ENCODE measurements around the gene CLDN15.

CLDN15 gene

DNA sequence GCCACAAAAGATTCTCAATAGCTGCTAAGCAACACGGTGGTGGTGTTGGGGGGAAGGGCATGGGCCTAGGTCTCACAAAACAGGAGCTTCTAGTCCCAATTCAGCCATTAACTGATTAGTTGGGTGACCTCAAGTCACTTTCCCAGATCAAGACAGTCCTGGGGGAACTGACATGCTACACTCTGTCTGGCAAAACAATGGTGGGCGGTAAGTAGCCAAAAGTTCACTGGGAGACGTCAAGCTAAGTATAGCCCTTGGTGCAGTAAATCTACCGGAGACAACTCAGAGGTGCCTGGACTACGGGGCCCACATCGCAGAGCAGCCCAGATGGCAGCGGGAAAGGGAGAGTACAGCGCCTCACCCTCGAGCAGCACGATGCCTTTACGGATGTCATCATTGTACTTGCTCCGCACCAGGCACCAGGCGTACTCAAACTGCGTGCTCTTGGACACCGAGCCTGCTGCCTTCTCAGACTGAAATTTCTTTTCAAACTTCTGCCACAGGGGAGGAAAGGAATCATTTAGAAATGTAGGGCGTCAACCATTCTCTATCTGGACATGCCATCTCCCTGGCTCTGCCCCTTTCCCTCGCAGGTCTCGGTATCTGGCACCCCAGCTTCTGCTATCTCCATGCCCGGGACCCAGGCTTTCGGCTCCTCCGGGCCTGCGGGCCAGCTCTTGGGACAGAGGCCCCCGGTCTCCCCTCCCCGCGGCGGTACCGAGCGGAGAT lies 6.2 kb upstream of the CLDN15 start:
- no peak for DNase-seq

DNA sequence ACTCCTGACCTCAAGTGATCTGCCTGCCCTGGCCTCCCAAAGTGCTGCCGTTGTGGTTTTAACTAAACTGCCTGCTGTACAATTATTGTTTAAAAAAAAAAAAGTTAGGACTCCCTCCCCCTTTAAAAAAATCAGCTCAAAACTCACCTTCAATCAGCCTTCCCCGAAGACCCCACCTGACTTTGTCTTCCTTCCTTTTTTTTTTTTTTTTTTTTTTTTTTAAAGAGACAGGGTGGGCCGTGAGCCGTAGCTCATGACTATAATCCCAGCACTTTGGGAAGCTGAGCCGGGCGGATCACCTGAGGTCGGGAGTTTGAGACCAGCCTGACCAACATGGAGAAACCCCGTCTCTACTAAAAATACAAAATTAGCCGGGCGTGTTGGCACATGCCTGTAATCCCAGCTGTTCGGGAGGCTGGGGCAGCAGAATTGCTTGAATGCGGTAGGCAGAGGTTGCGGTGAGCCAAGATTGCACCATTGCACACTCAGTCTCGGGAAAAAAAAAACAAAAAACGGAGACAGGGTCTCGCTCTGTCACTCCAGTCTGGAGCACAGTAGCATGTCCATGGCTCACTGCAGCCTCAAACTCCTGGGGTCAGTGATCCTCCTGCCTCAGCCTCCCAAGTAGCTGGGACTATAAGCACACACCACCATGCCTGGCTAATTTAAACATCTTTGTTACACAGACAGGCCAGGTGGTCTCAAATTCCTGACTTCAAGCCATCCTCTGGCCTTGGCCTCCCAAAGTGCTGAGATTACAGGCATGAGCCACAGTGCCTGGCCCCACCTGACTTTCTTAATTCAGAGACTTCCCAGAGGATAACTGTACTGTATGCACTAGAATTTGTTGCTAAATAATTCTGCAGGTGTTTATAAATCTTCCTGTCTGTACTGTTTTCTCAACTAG lies 4.1 kb upstream of the CLDN15 start:
- no peak for DNase-seq

DNA sequence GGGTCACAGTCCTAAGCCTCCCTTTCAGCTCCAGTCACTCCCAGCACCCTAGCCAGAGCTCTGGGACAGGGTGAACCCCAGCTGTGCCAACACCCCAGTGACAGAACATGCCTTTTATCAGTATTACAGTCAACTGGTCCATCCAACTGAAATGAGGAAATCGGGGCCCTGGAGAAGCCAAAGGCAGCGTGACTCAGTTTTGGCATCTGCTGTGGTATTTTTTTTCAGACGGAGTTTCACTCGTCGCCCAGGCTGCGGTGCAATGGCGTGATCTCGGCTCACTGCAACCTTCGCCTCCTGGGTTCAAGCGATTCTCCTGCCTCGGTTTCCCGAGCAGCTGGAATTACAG lies 3.4 kb upstream of the CLDN15 start:
- no peak for DNase-seq

DNA sequence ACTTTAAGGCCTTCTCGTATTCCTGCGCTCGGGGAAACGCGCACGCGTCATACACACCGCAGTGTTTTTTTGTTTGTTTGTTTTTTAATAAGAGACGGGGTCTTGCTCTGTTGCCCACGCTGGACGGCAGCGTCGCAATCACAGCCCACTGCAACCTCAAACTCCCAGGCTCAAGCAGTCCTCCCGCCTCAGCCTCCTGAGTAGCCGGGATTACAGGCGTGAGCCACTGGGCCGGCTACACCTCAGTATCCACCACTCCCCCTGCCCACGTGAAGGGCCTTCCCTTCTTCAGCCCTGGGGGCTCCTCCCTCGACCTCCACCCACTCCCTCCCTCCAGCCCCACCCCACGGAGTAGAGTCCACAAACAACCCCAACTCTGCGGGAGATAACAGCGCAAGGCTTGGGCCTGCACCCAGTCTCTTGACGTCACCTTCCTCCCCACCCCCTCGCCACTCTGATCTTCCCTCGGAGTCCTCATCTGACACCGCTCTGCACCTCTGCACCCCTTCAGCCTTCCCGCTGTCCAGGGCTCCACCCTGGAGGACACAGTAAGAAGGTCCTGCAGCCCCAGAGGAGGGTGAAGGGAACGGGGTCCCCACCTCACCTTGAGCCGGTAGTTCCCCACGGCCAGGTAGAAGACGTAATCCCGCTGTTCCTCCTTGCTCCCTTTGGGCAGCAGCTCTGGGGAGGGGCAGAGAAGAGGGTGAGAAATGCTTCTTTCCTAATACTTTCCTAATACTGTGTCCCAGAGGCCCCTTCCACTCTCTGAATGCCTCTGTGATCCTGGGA lies 2.8 kb upstream of the CLDN15 start:
- DNase-seq = no peak

DNA sequence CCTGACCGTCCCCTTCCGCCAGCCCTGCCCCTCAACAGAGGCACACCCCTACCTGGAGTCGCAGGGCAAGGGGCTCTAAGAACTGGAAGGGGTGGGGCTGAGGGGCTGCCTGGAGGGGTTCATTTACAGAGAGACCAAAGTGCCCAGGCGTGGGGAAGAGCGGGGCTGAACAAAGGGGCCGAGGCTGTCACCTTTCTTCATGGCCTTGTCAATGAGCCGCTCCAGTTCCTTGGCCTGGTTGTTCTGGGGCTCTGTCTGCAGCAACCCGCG lies 2.3 kb upstream of the CLDN15 start:
- DNase-seq = no peak

DNA sequence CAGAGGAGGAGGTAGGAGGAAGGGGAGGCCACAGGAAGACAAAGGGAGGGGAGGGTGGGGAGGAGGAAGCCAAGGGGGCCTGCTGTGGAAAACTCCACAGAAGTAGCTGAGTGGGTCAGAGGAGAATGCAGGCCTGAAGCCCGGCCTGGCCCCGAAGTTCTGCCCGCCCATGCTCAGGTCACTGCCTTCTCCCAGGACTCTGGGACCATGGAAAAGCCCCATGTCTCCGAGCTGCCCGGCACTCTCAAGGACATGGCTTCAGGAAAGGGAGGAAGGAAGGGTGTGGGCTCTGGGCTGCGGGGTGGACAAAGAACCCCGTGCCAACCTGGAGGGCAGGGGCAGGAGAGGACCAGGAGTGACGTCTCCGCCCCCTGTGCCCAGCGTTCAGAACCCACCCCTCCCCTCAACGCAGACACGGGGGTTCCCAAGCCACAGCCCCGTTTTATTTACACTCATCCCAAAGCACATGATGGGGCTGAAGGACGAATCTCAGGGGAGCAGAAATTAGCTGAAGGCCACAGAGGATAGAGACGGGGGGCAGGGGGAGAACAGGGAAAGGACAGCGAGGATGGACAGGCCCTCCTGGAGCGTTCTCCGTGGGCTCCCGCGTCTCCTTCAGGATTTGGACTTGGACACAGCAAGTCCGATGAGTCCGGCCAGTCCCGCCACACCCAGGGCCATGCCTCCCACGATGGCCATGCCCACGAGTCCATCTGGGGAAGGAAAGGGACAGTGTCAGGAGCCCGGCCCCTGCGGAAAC lies 1.8 kb upstream of the CLDN15 start:
- DNase-seq = no peak

DNA sequence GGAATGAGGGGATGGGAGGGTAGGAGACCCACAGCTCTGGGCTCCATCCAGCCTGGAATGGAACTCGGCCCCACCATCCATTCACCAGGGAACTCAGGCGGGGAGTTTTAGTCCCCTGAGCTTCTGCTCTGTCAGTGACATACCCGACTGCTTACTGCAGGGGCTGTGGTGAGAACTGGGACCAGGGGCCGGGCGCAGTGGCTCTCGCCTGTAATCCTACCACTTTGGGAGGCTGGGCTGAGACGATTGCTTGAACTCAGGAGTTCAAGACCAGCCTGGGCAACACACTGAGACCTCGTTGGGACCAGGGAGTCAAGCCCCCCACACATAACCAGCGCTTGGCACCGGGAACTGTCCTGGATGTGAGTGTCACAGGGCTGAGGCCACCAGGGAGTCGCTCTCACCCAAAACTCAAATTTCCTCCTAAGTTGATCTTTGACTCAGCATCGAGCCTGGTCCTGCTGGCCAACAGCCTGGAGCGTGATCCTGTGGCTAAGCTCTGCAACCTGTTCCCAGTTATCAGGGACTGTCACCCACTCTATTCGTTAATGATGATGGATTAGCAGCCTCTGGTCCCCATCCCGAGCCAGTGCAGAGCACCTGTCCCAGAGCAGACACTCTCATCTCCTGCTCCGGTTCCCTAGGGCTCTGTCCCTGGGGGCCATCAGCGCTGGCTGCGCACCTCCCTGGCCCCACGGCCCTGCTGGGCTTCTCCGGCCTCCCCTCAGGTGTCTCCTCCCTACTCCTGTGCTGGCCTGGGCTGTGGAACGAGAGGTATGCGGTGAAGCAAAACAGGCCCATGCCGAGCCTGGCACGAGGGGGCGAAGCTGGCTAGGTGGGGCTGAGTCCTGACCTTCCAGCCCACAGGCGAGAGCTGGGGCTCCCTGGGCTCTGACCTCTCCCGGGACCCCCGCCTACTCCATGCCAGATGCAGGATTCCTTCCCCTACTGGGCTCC lies 902 bp upstream of the CLDN15 start:
- DNase-seq = no peak

DNA sequence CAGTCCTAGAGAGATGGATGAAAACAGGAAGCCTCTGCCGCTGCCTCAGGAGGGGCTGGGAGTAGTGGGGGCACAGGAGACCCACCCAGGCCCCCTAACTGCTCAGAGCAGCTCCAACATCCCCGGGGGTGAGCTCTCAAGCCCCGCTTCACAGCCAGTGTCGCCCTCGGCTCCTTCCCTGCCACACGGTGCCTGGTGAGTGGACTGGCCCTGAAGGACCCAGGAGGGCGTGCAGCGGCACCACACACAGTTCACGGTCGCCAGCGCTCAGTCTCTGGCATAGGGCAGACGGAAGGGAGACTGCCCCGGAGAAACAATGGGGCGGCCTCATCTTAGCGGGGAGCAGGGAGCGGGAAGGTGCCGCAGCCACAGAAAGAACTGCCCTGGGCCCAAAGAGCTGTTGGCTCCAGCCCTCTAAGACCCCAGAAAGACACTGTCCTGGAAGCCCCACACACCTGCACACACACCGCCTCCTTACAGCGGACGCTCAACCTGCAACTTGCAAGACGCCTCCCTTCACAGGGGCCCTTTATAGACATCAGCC lies 1.2 kb downstream of the CLDN15 start:
- no peak for DNase-seq

DNA sequence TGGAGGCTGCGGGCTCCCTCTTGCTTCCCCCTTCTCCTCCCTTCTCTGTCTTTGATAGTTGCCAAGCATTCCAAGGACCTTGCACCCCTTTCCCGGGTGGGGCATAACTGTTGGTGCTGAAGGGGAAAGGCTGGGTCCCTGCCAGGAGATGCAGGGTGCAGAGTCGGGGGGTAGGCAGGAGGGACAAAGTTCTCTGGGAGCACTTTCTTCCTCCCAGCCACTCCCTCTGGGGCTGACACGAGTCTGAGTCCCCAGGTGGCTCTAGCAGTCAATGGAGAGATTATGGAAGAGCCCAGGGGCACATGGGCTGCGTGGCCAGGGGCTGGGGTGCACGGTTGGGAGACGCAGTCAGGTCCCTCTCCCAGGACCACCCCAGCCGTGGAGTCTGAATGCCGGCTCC lies 2.1 kb downstream of the CLDN15 start:
- no peak for DNase-seq

DNA sequence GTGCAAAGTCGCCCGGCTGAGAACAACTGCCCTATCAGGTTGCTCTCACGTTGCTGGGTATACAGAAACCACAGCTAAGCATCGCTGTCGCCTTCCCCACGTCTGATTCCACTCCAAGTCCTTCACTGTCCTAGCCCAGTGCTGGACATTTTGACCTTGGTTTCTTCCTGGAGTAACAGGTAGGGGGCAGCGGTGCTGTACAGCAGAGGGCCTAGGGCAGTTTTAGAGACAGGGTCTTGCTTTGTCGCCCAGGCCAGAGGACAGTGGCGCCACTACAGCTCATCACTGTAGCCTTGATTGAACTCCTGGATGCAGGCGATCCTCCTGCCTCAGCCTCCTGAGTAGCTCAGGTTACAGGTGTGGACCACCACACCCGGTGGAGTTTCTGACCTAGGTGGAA lies 2.6 kb downstream of the CLDN15 start:
- no peak for DNase-seq

DNA sequence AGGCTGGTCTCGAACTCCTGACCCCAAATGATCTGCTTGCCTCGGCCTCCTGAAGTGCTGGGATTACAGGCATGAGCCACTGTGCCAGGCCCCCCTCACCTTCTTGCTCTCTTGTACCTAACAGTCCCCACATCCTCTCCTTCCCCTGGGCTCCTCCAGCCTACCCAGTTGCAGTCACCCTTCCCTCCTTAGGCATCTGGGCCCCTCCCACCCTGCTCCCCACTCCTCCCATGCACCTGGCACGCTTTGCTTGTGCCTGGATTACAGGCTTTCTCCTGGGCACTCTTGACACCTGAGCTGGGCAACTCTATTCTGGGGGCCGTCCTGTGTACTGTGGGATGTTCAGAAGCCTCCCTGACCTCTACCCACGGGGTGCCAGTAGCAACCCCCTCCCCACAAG lies 3.0 kb downstream of the CLDN15 start:
- no peak for DNase-seq

DNA sequence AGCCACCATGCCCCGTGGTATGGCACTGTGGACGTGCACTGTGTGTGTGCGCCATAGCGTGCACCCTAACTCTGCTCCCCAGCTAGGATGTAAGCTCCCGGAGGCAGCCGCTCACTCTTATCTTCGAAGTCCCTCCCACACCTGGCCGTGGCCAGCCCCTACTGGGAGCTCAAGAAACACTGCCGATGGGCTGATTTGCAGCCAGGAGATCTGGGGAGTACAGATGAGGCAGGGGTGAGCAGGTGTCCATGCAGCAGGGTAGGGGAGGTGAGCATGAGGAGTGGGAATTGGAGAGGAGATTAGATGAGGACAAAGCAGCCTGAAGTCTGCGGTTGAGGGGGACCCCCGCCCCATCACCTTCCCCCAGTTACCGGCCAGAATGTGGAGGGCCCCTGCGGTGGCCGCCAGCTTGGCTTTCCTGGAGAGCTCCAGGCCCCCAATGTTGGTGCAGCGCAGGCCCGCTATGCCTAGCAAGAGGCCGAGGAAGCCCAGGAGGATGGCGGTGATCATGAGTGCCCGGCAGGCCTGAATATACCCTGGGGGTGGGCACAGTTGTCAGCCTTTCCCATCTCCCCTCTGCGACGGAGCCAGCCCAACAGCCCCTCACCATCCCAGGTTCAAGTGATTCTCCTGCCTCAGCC lies 3.6 kb downstream of the CLDN15 start:
- DNase-seq = no peak

DNA sequence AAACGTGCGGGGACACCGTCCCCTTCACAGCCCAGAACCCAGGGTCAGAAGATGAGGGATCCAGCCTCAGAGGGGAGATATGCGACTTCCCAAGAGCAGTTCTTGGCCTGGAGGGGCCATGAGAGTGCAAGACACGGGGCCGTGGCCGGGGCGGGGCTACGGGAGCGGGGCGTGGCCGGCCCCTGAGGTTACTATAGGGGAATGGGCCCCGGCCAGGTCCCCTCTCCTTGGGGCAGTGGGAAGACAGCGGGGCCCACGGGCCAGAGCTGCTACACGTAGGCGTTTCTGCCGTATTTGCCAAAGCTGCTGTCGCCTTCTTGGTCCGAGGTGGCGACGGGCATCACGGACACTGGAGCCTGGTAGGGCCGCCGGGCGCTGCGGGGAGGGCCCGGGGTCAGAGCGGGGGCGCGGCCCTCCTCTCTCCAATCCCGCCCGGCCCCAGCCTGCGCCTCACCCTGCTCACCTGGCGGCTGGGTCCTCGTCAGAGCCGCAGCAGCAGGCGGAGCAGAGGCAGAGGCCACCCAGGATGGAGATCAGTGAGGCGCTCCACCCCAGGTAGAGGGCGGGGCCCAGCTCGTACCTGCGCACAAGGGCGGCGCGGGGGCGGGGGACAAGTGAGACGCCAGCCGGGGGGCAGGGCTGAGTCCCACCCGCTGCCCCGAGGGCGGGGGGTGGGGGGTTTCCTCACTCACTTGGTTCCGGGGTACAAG lies 5.3 kb downstream of the CLDN15 start:
- DNase-seq = peak; percentile 34

DNA sequence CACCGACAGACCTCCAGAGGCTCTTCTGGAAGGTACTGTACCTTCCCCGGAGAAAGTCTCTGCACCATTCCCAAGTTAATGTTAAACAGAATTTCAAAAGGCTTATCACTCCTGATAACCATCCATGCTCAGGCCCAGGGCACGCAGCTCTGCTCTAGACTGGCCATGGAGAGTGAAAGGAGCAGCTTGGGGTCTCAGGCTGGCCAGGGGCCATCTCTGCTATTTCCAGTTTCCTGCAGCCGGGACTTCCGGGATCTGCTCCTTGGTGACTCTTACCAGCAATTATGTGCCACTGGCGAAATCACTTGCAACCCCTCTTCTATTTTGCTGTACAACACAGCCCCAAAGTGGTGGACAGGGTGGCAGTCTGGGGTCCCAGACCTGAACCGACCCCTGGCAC lies 6.0 kb downstream of the CLDN15 start:
- DNase-seq = no peak

DNA sequence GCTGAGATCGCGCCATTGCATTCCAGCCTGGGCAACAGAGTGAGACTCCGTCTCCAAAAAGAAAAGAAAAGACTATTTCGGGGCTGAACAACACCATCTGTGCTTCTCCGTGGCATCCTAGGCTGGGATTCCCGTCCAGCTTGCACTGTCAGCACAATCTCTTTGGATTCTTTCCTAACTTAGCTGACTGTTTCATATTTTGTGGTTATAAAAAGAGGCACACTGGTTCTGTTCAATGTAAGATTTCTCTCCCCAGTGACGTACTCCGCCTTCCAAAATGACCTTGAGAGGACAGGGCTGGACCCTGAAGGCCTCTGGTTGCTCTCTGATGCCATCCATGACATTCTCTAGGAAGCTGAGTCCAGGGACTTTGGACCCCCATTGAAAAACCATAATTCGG lies 10.9 kb downstream of the CLDN15 start:
- no peak for DNase-seq

DNA sequence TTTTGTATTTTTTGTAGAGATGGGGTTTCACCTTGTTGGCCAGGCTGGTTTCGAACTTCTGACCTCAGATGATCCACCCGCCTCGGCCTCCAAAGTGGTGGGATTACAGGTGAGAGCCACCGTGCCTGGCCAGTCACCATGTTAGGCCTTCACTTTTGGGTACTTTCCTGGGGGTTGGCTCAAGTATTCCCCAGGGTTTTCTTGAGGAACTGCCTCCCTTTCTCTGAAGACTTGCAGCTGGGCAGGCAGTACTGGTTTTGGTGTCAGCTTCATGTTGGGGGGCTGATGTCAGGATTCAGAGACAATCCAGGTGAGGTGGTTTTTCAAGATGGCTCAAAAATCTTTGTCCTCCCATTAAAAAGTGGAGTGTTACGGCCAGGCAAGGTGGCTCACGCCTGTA lies 12.0 kb downstream of the CLDN15 start:
- no peak for DNase-seq

DNA sequence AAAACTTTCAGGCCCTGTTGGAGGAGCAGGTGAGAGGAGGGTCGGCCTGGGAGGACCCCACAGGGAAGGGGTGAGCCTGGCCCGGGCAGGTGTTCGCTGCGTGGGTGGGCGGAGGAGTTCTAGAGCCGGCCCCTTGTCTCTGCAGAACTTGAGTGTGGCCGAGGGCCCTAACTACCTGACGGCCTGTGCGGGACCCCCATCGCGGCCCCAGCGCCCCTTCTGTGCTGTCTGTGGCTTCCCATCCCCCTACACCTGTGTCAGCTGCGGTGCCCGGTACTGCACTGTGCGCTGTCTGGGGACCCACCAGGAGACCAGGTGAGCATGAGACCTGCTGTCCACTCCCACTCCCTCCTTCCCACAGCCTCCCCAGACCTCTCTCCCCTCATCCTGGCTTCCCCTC lies 14.1 kb downstream of the CLDN15 start:
- no peak for DNase-seq

DNA sequence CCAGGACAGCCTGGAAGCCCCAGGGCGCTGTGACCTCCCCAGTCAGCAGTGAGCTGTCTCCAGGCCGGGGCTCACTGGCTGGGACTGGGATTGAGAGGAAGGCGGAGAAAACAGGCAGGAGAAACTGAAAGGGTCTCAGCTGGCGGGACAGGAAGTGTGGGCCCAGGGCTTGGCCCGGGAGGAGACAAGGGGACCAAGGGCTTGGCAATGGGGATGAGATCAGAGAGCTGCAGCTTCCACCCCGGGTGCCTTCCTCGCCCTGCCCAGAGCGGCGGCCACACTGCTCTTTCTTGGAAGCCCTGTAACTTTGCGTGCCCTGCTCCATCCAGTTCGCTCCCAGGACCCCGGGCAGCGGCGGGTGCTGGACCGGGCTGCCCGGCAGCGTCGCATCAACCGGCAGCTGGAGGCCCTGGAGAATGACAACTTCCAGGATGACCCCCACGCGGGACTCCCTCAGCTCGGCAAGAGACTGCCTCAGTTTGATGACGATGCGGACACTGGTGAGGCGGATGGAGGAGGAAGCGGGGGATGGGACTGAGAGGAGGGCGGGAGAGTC lies 15.2 kb downstream of the CLDN15 start:
- DNase-seq = no peak

DNA sequence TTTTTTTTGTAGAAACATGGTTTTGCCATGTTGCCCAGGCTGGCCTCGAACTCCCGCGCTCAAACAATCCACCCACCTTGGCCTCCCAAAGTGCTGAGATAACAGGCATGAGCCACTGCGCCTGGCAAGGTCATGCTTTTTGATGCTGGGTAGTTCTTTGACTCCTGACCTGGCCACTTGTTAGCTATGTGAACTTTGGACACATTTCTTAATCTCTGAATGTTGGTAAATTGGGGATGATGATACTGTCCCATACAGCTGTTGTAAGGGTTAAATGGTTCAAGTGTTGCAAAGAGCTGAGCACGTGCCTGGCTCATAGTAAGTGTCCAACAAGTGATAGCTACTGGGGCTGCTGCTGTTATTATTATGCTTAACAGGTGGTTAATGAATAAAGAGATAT lies 17.3 kb downstream of the CLDN15 start:
- no peak for DNase-seq

Data from NCI-H1436 (cell line).